GM23338 (cell line): ENCODE data around the gene TMUB2. TPM values are rescaled to one million over a fixed set of nuclear protein-coding genes. Genes with fewer than 3 reads are reported as not detected.

Source experiments
- ATAC-seq: fragments of 200-7000 bp; cut with Tn5 transposase; 3 replicates; pipeline ENCODE4 v1.9.1; 2020
- DNase-seq: peaks from one replicate; pipeline ENCODE4 v3.0.0-alpha.2; 2015; ENCODE audit warnings: low spot score
- H2AFZ ChIP-seq: fragments of 200-600 bp; sonication (generic); 2 replicates; pipeline ENCODE4 v1.8.0; 2016; ENCODE audit warnings: antibody characterized with exemption, mild to moderate bottlenecking, moderate library complexity
- H3F3A ChIP-seq: fragments of 200-600 bp; sonication (generic); replicated peaks from 2 replicates; pipeline ENCODE4 v1.8.0; 2017; ENCODE audit warnings: antibody characterized with exemption, mixed run types, low read depth
- H3K27ac ChIP-seq: fragments of 200-600 bp; sonication (generic); 2 replicates; pipeline ENCODE4 v1.6.1; 2016; ENCODE audit warnings: low read depth
- H3K27me3 ChIP-seq: fragments of 200-600 bp; sonication (generic); 2 replicates; pipeline ENCODE4 v1.8.0; 2016; ENCODE audit warnings: mild to moderate bottlenecking, mixed run types, moderate library complexity; ENCODE audit not compliant: insufficient read depth
- H3K36me3 ChIP-seq: fragments of 200-600 bp; sonication (generic); 2 replicates; pipeline ENCODE4 v1.8.0; 2016; ENCODE audit warnings: mild to moderate bottlenecking; ENCODE audit not compliant: insufficient read depth
- H3K4me1 ChIP-seq: fragments of 200-600 bp; sonication (generic); 2 replicates; pipeline ENCODE4 v1.8.0; 2016; ENCODE audit warnings: mild to moderate bottlenecking, moderate library complexity; ENCODE audit not compliant: insufficient read depth
- H3K4me2 ChIP-seq: fragments of 200-600 bp; sonication (generic); 2 replicates; pipeline ENCODE4 v1.7.1; 2017; ENCODE audit warnings: mixed run types
- H3K4me3 ChIP-seq: fragments of 200-600 bp; sonication (generic); 2 replicates; pipeline ENCODE4 v1.6.1; 2016; ENCODE audit warnings: mixed run types
- H3K79me2 ChIP-seq: fragments of 200-600 bp; sonication (generic); replicated peaks from 2 replicates; pipeline ENCODE4 v1.8.0; 2017; ENCODE audit warnings: mild to moderate bottlenecking; ENCODE audit not compliant: insufficient read depth
- H3K9me2 ChIP-seq: fragments of 200-600 bp; sonication (generic); 2 replicates; pipeline ENCODE4 v1.8.0; 2017; ENCODE audit not compliant: insufficient read depth
- H4K20me1 ChIP-seq: fragments of 200-600 bp; sonication (generic); replicated peaks from 2 replicates; pipeline ENCODE4 v1.8.0; 2017; ENCODE audit warnings: mild to moderate bottlenecking; ENCODE audit not compliant: insufficient read depth
- H3K27ac Mint-ChIP-seq: 2 replicates; pipeline ENCODE4 v1.8.0; 2020; ENCODE audit warnings: inconsistent platforms, mild to moderate bottlenecking, moderate library complexity, mixed read lengths
- H3K27me3 Mint-ChIP-seq: 3 replicates; pipeline ENCODE4 v1.8.0; 2022; ENCODE audit warnings: low read depth, mild to moderate bottlenecking, moderate library complexity, mixed read lengths, inconsistent platforms; ENCODE audit not compliant: insufficient read depth, poor library complexity
- H3K36me3 Mint-ChIP-seq: 3 replicates; pipeline ENCODE4 v1.8.0; 2021; ENCODE audit warnings: low read depth, mild to moderate bottlenecking, inconsistent platforms, moderate library complexity, mixed read lengths
- H3K4me1 Mint-ChIP-seq: 3 replicates; pipeline ENCODE4 v1.8.0; 2020; ENCODE audit warnings: mild to moderate bottlenecking, inconsistent platforms, mixed read lengths
- H3K4me3 Mint-ChIP-seq: 3 replicates; pipeline ENCODE4 v1.8.0; 2021; ENCODE audit warnings: moderate library complexity, mild to moderate bottlenecking, inconsistent platforms, mixed read lengths
- H3K9me3 Mint-ChIP-seq: 3 replicates; pipeline ENCODE4 v1.8.0; 2020; ENCODE audit warnings: moderate library complexity, mild to moderate bottlenecking, inconsistent platforms, mixed read lengths
- CREB1 ChIP-seq: fragments of 250-450 bp; sonication (Bioruptor Pico); IDR thresholded peaks from 2 replicates; pipeline ENCODE4 v1.5.0; 2020; ENCODE audit warnings: low read depth, mild to moderate bottlenecking, moderate library complexity
- CTCF ChIP-seq, 2 experiments: fragments of 200-600 bp in 1 of 2; sonication (generic) in 1 of 2; conservative IDR thresholded peaks; 2 replicates each; pipeline versions ENCODE4 v1.5.1 to v1.6.1; 2016 to 2017; ENCODE audit warnings: antibody characterized with exemption in 2 of 2, low read depth in 2 of 2, mild to moderate bottlenecking in 2 of 2, moderate library complexity in 1 of 2
- ETS1 ChIP-seq: IDR thresholded peaks from 2 replicates; pipeline ENCODE4 v1.6.1; 2016; ENCODE audit warnings: antibody characterized with exemption
- NANOG ChIP-seq: IDR thresholded peaks from 2 replicates; pipeline ENCODE4 v1.6.1; 2016; ENCODE audit warnings: antibody characterized with exemption, borderline replicate concordance
- ZNF114 ChIP-seq: fragments of 250-450 bp; sonication (Bioruptor Pico); IDR thresholded peaks from 2 replicates; pipeline ENCODE4 v1.5.0; 2020; ENCODE audit warnings: mild to moderate bottlenecking, moderate library complexity
- ZNF331 ChIP-seq: fragments of 250-450 bp; sonication (Bioruptor Pico); IDR thresholded peaks from 2 replicates; pipeline ENCODE4 v1.5.0; 2020; ENCODE audit warnings: low read depth, mild to moderate bottlenecking, moderate library complexity
- polyA plus RNA-seq: library from polyadenylated mRNA; unstranded; fragments of >200 nt; fragmentation: Nextera tagmentation; extraction: Ambion mirVana; gene quantifications from 2 replicates; pipeline ENCODE4 v1.2.1, GENCODE V29; 2016
- total RNA-seq: library from RNA; depleted of rRNA; stranded (reverse); fragments of >200 nt; shearing (Covaris generic); gene quantifications from 2 replicates; pipeline ENCODE4 v1.2.3, GENCODE V29; 2014
- TF ChIP-seq, protein P1 (sequence below): fragments of 250-450 bp; sonication (Bioruptor Pico); IDR thresholded peaks from 2 replicates; pipeline ENCODE4 v1.5.0; 2020; ENCODE audit warnings: mild to moderate bottlenecking, moderate library complexity
- TF ChIP-seq, protein P2 (sequence below): IDR thresholded peaks from one replicate; pipeline ENCODE4 v1.6.1; 2018; ENCODE audit warnings: antibody characterized with exemption; ENCODE audit not compliant: unreplicated experiment

The TMUB2 gene
- total and polyA plus RNA-seq, 2 experiments from 2014 or later, result 16.5 to 20.8 TPM

- Histone ChIP-seq H4K20me1 (peaks cover 15% of the 10 kb centered on the region), H3K79me2 (no peaks in the 10 kb centered on the region), H3K9me2 (no peaks in the 10 kb centered on the region), H3K36me3 (peaks cover 17% of the 10 kb centered on the region), H3K4me2 (no peak overlapping the region; the same call in 1 of the 2 replicates), H3K27me3 (no peaks in the 10 kb centered on the region), H2AFZ (no peak overlapping the region), H3K4me3 (no peak overlapping the region), H3K27ac (peak overlapping the region; percentile 76; the same call in 1 of the 2 replicates), H3K4me1 (peaks cover 20% of the 10 kb centered on the region), H3F3A (peaks cover 27% of the 10 kb centered on the region)
- Mint-ChIP-seq H3K36me3 (peaks cover 47% of the 10 kb centered on the region), H3K27ac (peak overlapping the region; percentile 6; the same call in 1 of the 2 replicates), H3K9me3 (no peaks in the 10 kb centered on the region), H3K27me3 (peaks cover 21% of the 10 kb centered on the region), H3K4me3 (no peak overlapping the region), H3K4me1 (peaks cover 37% of the 10 kb centered on the region)
- ATAC-seq (no peak), DNase-seq (peak; percentile 49)
- TF ChIP-seq CTCF (conservative IDR thresholded peaks at IDR 0.05; ENCODE audit: low read depth in 2 of 2) (peak; percentile 37 to 49), CREB1 (no peak), NANOG (no peak)
Observed at GRCh38 chr17:44205962-44206824, 19.4 kb downstream of the TMUB2 start.

DNA sequence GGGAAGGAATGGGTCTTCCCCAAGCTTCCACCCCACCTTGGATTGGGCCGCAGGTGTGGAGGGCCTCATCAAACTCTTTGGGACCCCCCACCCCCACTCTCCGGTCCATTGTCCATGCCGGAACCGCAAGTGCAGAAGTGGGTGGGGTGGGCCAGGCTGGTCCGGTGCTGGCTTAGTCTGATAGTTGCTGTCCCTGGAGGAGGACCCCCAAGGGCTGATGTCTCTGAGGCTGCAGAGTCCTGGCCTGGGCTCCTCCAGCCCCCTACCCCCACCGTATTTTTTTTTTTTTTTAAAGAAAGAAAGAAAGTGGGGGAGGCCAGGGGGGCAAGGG is 20.0 kb downstream of the TMUB2 start:
- Histone ChIP-seq H3K27me3 (no peaks in the 10 kb centered on the region), H4K20me1 (peaks cover 15% of the 10 kb centered on the region), H3K79me2 (no peaks in the 10 kb centered on the region), H2AFZ (no peak overlapping the region), H3K4me1 (peaks cover 18% of the 10 kb centered on the region), H3K36me3 (peaks cover 17% of the 10 kb centered on the region), H3K27ac (no peak overlapping the region), H3K4me2 (no peak overlapping the region), H3K9me2 (no peaks in the 10 kb centered on the region), H3F3A (peaks cover 26% of the 10 kb centered on the region; the same call in 1 of the 2 replicates), H3K4me3 (no peak overlapping the region)
- Mint-ChIP-seq H3K4me3 (no peak overlapping the region), H3K27ac (no peak overlapping the region), H3K27me3 (peaks cover 20% of the 10 kb centered on the region), H3K36me3 (peaks cover 53% of the 10 kb centered on the region), H3K9me3 (no peaks in the 10 kb centered on the region), H3K4me1 (peaks cover 40% of the 10 kb centered on the region)
- ATAC-seq (no peak), DNase-seq (no peak)
- TF ChIP-seq, protein P1, sequence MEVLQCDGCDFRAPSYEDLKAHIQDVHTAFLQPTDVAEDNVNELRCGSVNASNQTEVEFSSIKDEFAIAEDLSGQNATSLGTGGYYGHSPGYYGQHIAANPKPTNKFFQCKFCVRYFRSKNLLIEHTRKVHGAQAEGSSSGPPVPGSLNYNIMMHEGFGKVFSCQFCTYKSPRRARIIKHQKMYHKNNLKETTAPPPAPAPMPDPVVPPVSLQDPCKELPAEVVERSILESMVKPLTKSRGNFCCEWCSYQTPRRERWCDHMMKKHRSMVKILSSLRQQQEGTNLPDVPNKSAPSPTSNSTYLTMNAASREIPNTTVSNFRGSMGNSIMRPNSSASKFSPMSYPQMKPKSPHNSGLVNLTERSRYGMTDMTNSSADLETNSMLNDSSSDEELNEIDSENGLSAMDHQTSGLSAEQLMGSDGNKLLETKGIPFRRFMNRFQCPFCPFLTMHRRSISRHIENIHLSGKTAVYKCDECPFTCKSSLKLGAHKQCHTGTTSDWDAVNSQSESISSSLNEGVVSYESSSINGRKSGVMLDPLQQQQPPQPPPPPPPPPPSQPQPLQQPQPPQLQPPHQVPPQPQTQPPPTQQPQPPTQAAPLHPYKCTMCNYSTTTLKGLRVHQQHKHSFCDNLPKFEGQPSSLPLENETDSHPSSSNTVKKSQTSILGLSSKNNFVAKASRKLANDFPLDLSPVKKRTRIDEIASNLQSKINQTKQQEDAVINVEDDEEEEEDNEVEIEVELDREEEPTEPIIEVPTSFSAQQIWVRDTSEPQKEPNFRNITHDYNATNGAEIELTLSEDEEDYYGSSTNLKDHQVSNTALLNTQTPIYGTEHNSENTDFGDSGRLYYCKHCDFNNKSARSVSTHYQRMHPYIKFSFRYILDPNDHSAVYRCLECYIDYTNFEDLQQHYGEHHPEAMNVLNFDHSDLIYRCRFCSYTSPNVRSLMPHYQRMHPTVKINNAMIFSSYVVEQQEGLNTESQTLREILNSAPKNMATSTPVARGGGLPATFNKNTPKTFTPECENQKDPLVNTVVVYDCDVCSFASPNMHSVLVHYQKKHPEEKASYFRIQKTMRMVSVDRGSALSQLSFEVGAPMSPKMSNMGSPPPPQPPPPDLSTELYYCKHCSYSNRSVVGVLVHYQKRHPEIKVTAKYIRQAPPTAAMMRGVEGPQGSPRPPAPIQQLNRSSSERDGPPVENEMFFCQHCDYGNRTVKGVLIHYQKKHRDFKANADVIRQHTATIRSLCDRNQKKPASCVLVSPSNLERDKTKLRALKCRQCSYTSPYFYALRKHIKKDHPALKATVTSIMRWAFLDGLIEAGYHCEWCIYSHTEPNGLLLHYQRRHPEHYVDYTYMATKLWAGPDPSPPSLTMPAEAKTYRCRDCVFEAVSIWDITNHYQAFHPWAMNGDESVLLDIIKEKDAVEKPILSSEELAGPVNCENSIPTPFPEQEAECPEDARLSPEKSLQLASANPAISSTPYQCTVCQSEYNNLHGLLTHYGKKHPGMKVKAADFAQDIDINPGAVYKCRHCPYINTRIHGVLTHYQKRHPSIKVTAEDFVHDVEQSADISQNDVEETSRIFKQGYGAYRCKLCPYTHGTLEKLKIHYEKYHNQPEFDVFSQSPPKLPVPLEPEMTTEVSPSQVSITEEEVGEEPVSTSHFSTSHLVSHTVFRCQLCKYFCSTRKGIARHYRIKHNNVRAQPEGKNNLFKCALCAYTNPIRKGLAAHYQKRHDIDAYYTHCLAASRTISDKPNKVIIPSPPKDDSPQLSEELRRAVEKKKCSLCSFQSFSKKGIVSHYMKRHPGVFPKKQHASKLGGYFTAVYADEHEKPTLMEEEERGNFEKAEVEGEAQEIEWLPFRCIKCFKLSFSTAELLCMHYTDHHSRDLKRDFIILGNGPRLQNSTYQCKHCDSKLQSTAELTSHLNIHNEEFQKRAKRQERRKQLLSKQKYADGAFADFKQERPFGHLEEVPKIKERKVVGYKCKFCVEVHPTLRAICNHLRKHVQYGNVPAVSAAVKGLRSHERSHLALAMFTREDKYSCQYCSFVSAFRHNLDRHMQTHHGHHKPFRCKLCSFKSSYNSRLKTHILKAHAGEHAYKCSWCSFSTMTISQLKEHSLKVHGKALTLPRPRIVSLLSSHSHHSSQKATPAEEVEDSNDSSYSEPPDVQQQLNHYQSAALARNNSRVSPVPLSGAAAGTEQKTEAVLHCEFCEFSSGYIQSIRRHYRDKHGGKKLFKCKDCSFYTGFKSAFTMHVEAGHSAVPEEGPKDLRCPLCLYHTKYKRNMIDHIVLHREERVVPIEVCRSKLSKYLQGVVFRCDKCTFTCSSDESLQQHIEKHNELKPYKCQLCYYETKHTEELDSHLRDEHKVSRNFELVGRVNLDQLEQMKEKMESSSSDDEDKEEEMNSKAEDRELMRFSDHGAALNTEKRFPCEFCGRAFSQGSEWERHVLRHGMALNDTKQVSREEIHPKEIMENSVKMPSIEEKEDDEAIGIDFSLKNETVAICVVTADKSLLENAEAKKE (CRISPR knock-in tag), result no peak
- TF ChIP-seq ETS1, result no peak
- no peak for TF ChIP-seq ZNF331 (CRISPR knock-in tag)
- TF ChIP-seq ZNF114 (CRISPR knock-in tag), result no peak
- TF ChIP-seq NANOG, result no peak
- TF ChIP-seq, protein P2, sequence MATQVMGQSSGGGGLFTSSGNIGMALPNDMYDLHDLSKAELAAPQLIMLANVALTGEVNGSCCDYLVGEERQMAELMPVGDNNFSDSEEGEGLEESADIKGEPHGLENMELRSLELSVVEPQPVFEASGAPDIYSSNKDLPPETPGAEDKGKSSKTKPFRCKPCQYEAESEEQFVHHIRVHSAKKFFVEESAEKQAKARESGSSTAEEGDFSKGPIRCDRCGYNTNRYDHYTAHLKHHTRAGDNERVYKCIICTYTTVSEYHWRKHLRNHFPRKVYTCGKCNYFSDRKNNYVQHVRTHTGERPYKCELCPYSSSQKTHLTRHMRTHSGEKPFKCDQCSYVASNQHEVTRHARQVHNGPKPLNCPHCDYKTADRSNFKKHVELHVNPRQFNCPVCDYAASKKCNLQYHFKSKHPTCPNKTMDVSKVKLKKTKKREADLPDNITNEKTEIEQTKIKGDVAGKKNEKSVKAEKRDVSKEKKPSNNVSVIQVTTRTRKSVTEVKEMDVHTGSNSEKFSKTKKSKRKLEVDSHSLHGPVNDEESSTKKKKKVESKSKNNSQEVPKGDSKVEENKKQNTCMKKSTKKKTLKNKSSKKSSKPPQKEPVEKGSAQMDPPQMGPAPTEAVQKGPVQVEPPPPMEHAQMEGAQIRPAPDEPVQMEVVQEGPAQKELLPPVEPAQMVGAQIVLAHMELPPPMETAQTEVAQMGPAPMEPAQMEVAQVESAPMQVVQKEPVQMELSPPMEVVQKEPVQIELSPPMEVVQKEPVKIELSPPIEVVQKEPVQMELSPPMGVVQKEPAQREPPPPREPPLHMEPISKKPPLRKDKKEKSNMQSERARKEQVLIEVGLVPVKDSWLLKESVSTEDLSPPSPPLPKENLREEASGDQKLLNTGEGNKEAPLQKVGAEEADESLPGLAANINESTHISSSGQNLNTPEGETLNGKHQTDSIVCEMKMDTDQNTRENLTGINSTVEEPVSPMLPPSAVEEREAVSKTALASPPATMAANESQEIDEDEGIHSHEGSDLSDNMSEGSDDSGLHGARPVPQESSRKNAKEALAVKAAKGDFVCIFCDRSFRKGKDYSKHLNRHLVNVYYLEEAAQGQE, result no peak
